ENCODE measurements around the gene SFXN3.
"Not testable (repeated sequence)": the region's sequence is repeated elsewhere in the genome, so short reads cannot be mapped to it uniquely, and the experiment has no call there.

The SFXN3 gene

DNA sequence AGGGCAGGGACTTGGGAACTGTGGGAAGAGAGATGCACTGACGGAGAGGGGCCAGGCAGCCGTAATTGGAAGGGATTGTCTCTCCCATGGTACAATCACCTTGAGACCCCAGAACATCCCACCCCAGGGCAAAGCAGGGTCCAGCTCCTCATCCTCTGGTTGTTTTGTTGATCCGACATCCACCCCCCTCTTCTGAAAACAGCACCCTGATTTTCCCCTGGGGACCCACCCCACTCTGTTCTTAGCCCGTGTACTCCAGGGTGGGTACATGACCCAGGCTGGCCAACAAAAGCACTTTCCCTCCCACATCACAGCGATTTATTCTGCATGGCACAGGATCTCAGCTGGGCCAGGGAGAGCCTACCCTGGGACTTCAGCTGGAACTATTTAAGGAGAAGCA is 14.2 kb upstream of the SFXN3 start:
- DNase-seq: no peak

DNA sequence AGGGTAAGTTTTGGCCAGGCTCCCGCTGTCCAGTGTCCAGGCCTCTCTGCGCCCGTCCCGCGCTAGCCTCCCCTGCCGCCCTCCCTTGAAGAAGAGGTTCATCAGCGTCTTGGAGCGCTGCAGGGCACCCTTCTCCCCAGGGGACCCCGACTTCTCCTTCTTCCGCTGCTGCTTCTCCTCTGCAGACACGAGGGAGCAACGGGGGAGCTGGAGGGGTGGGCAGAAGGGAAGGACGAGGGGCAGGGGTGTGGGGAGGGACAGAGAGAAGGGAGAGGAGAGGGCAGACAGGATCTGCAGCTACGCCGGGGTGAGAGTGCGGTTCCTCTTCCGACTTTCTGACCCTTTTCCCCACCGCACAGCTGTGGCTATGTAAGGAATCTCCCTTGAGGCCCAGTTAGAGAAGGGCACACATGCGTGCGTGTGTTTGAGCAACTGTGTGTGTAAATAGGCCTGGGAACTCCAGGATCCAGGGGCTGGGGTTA is 12.9 kb upstream of the SFXN3 start:
- no peak for DNase-seq

DNA sequence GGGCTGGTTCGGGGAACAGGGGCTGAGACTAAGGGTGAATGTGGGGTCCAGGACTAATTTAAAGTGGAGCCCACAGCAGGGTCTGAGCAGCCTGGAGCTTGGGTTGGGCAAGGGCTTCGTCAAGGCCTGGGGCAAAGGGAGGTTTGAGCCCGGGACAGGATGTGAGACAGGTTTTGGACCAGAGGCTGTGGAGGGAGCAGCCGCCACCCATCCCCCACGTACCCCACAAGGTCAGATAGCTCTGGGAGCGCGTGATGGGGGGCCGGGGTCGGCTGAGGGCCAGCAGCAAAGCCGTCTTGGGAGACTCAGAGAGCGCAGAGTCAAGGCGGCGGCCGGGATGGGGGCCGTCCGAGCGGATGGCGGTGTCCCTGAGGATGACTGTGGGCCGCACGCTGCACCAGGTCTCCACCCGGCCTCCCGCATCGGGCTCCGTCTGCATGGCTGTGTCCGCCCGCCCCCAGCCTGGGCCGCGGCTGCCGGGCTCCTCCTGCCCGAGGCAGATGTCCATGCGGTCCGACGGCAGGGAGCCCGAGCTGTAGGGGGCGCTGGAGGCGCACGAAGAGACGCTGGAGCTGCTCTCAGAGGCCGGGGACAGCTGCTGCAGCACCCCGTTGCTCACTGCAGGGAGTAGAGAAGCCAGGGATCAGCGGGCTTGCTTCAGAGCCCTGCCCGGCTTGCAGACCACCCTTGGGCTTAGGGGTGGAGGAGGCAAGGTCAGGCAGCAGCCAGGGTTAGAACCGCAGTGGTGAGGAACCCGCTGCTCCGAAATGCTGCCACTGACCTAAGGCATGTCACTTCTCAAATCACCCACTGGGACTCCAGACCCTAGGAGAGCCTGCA is 12.2 kb upstream of the SFXN3 start:
- DNase-seq: no peak

DNA sequence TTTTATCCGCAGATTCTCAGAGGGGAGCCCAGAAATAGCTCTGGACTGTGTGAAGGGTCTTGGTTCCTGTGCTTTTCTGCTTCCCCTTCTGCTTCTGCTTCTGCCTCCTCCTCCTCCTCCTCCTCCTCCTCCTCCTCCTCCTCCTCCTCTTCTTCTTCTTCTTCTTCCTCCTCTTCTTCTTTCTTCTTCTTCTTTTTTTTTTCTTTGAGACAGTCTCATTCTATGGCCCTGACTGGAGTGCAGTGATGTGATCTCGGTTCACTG is 11.7 kb upstream of the SFXN3 start:
- no peak for DNase-seq

DNA sequence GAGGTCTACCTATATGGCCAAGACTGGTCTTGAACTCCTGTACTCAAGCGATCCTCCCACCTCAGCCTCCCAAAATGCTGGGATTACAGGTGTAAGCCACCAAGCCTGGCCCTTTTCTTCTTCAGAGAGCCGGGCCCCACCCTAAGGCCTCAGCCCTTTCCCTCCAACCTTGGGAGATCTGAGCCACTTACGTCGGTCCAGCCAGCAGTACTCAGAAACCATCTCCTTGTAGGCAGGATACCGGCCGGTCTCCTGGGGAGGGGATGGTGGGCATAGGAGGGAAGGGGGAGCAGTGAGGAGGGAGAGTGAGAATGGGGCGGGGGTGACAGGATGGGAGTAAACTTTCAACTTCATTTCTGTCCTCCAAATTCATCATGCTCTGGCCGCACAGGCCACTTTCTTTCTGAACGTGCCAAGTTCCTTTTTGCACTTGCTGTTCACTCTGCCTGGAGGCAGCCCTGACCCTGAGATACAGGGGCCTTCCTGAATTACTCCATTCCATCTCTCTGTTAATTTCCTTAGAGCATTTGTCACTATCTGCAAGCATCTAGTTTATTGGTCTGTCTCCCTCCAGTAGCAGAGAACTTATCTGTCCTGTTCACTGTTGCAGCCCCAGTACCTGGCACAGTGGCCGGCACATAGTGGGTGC is 10.5 kb upstream of the SFXN3 start:
- DNase-seq: no peak

DNA sequence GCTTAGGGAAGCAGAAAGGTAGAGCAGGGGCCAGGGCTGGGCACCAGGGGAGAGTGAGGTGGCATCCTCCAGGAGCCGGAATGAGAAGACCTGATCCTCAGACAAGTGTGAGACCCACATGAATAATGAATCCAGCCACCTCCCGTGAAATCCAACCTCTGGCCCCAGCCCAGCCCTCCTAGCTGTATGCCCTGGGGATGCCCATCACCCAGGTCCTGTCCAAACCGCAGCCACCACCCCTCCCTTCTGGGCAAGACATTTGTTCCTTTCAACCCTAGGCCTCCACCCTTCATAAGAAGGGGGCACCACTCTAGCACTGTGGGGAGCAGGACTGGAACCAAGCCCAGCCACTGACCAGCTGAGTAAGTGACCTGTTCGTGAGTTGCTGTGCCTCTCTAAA is 9.8 kb upstream of the SFXN3 start:
- DNase-seq: no peak

DNA sequence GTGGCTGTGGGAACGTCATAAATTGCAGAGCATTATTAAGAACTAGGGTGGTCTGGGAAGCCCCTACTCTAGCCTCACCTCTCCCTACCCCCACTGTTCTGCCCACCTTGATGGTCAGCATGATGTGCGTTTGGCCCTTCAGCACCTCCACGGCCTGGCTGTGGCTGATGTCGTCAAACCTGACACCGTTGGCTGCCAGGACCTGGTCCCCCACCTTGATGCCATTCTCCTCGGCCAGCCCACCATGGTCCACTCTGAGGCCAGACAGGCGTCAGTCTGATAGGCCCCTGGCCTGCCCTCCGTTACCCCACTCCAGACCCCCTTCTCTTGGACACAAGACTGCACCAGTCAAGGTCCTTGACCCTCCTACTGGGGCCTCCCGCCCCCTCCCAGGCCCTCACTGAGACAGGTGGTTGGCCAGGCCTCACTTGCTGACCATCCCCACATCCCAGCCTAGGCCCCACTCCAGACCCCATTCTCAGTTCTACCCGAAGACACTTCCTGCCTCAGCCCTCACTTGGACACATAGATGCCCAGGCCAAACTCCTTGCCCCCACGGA is 9.3 kb upstream of the SFXN3 start:
- no peak for DNase-seq

DNA sequence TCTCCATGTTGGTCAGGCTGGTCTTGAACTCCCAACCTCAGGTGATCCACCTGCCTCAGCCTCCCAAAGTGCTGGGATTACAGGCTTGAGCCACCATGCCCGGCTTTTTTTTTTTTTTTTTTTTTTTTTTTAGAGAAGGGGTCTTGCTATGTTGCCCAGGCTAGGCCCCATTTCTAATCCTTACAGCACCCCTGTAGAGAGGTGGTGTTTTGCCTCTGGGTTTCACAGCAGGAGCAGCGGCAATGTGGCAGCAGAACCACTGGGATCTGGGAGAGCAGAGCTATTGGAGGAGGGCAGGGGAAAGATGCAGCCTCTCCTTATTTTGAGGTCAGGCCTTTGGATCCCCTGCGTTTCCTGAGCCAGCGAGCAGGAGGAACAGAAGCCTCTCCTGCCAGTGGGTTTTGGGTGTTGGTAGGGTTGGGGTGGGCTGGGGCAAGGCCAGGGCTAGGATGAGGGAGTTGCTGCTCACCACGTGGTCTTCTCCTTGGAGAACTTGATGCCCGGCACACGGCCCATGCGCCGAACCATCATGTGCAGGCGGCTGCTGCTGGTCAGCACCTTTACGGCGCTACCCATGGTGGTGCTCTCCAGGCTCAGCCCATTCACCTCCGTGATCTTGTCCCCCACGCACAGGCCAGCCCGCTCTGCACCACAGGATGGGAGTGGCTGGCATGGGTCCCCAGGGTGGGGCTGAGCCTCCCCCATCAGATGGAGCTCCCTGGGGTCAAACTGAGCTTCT is 7.9 kb upstream of the SFXN3 start:
- DNase-seq: no peak

DNA sequence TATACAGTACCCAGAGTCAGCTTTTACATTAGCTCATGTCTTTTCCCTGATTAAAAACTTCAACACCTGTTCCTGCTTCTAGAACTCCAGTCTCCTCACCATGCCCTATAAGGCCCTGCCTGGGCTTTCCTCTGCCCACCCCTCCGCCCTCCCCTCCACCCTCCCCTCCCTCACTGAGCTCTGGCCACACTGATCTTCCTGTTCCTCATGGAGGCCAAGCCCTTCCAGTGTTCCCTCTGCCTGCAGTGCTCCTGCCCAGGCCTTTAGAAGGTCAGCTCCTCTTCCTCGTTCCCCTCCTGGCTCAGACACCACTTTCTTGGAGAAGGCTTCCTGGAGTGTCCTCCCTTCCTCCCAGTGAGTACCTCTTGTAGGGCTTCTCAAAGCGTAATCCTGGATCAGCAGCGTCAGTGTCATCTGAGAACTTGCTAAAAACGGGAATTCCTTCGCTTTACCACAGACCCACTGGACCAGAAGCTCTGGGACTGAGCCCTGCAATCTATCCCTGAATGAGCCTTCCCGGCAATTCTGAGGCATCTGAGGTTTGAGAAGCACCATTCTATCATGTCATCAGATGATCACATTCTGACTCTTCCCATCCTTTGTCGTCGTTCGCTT is 3.8 kb upstream of the SFXN3 start:
- DNase-seq: no peak

DNA sequence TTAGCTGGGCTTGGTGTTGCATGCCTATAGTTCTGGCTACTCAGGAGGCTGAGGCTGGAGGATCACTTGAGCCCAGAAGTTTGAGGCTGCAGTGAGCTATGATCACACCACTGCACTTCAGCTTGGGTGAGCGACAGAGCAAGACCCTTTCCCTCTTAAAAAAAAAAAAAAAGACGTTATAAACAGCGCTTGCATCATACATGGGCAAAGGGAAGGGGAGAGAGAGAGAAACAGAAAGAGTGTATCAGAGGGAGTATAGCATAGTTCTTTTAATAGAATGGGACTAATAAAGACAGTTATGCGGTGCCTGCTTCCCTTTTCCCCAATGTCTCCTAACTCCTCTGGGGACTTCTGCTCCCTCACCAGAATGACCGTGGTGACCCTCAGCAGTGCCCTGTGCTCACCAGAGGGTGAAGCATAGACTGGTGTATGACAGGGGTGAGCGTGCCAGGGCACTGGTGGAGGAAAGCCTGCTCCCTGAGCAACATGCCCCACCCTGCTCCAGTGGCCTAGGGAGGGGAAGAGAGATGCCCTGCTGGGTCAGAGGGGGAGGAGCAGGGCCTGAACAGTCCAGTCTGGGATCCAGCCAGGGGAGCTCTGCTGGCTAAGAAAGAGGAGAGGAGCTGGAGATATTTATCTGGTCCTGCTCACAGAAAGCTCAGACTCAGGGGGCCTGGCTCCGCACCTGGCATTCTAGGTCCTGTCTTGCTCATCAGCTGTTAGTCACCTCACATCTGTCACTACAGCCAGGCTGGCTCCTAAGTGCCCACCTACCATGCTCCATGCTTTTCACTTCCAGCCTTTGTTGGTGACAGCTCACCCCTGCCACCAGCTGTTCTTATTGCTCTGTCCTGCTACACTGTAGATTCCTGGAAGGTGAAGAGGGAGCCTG is 2.3 kb upstream of the SFXN3 start:
- DNase-seq: no peak

DNA sequence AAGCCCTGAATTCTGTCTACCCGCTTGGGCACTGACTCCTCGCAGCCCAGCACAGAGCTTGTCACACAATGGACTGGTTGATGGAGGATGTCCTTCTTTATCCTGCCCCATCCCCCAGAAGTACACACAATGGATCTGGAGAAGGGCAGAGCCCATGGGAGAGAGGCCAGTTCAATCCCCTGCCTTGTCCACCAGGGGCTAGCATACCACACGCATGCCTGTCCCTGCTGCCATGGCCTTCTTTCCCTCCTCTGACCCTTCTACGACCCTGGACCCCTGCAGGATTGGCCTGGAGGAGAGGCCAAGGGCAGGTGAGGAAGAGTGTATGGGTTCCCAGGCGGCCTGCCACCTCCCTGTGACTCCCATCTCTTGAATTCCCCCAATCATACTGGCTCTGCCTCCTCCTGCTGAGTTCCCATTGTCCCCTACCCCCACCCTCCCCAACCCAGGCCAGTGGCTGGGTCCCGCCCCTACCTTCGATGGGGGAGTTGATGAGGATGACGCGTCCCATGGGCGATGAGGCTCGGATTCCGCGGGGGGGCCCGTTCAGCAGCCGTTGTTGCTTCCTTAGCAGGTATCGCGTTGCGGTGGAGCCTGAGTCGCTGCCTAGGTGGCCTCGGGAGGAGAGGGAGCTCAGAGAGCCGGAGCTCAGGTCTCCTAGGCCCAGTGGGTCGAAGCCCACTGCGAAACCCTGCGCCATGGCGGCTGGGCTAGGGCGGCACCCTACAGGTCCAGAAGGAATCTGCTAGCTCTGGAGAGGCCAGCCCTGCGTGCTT is 1.3 kb upstream of the SFXN3 start:
- no peak for DNase-seq

DNA sequence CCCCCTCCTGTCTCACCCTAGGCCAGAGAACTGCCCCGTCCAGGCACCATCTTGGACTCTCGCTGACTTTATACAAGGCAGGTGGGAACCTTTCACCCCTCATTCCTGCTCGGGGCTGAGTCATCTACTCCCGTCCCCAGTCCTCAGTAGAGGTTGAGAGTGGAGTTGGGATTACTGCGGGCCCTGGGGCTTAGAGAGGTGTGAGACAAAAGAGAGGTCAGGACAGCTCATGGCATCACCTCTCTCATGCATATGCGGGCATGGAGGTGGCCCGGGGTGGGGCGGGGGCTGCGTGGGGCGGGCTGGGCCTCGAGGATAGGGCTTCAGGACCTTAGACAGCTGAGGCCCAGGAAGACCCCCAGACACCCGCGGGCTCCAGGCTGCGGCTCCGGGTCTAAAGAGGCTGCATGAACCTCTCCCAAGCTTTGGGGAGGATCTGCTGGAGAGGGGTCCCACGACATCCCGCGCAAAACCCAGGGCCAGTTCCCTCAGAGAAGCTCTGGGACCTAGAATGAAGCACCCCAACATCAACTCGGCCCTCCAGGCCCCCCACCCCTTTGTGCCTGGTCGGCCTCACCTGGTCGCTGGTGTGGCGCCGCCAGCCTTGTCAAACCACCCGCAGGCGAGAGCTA is 422 bp upstream of the SFXN3 start:
- no peak for DNase-seq

DNA sequence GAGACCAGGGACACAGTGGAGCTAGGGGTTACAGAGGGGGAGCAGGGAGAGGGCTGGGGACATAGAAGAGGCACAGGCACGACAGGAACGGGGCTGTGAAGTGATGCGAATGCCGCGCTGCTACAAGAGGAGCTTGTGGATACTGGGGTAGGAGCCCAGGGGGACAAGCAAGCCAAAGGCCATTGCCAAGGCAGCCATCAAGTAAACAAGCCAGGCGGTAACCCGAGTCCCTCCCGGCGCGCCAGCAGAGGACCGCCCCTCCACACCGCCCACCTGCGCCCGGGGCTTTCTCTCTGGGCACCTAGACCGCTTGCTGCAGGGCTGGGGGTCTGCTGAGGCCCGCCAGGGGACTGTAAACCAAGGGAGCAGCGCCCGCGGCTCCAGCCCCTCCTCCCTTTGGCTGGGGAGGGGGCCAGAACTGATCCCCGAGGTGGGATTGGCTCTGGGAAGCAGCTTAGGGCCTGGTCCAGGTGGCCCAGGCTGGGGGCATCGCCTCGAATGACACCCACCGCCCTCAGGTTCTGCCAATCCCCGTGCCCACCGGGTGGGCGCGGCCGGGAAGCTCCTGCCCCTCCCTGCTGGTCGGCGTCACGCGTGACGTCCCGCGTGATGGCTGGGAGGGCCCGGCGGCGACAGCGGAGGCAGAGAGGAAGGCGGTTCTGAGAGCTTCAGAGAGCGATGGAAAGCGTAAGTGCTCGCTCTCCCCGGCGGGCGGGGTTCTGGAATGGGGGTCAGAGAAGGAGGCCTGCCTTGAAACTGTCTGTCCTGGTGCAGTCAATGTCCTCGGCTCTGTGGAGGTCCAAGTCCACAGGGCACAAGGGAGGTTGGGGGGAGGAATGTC is 982 bp downstream of the SFXN3 start:
- no peak for DNase-seq

DNA sequence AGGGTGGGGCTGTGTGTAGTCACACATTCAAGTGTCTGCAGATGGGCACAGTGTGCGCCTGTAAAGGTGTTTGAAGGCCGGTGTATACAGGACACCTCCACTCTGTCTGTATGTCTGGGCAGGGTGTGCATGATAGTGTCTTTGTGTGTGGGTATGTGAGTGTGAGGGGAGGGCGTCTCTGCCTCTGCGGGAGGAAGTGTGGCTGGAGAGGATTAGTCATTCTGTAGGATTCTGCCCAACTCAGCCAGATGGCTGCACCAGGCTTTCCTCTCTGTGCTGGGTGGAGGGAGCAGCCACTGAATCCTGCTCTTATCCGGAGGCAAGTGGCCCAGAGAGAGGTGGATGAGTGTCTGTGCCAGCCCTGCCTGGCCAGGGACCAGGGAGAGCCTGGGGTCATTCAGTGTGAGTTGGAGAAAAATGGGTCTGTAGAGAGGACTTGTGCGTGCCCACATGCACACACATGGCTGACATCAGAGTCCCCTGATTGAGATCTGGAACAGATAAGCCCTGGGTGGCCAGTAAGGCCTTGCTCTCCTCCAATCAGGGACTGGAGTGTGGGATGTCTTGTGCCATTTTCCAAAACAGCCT is 1.7 kb downstream of the SFXN3 start:
- no peak for DNase-seq

DNA sequence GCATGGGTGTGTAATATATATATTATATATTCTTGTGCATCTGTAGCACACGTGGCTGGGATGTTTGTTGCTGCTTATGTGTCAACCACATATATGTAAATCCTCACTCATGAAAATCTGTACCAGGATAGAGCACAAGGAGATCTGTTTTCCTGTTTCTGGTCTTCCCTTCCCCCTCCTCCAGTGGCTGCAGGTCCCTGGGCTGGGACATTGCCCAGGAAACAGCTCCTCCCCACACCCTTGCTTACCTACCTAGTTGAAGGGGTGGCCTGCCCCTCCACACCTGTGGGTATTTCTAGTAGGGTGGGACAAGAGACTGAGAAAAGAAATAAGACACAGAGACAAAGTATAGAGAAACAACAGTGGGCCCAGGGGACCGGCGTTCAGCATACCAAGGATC is 2.2 kb downstream of the SFXN3 start:
- DNase-seq: no peak

DNA sequence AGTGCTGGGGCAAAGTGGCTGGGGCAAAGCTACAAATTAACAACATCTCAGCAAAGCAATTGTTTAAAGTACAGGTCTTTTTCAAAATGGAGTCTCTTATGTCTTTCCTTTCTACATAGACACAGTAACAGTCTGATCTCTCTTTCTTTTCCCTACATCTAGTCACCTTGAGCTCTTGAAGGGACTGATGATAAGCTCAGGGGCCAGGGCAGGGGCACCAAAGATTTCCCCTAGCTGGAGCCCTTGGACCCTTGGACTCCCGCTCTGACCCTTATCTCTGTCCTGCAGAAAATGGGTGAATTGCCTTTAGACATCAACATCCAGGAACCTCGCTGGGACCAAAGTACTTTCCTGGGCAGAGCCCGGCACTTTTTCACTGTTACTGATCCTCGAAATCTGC is 3.4 kb downstream of the SFXN3 start:
- DNase-seq: not testable (repeated sequence)

DNA sequence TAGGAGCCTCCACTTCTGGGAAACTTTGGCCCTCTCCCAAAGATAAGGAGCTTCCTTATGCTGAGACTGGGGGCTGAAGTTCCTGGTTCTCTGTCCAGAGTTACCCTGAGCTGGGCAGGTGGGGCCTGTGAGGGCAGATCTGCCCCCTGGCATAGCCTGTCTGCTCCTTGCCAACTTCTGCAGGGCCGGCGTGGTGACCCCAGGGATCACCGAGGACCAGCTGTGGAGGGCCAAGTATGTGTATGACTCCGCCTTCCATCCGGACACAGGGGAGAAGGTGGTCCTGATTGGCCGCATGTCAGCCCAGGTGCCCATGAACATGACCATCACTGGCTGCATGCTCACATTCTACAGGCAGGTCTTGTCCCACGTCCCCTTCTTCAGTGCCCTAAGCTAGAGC is 4.3 kb downstream of the SFXN3 start:
- DNase-seq: no peak

DNA sequence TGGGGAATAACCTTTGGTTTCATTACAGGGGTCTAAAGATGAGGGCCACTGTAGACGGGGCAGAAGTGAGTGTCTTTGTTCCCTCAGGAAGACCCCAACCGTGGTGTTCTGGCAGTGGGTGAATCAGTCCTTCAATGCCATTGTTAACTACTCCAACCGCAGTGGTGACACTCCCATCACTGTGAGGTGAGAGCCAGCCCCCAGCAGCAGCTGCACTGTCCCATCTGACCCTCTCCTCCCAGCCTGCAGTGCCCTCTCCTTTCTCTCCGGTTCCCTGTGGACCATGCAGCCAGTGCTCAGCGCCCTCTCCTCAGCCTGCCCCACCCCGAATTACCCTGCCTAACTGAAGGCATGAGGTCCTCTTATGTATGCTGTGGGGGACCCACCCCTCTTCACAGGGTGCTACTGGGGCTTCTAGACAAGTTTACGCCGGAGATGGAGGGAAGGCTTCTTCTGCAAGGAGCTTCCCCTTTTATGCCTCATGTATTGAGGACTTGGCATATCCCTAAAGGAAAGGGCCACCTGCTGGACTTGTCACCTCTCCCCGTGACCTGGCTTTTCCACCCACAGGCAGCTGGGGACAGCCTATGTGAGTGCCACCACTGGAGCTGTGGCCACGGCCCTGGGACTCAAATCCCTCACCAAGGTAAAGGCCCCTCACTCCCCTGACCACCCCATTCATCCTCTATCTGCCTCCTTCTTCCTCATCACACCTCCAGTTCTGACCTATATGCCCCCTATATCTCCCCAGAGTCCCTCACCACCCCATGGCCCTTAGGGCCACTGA is 5.1 kb downstream of the SFXN3 start:
- no peak for DNase-seq

DNA sequence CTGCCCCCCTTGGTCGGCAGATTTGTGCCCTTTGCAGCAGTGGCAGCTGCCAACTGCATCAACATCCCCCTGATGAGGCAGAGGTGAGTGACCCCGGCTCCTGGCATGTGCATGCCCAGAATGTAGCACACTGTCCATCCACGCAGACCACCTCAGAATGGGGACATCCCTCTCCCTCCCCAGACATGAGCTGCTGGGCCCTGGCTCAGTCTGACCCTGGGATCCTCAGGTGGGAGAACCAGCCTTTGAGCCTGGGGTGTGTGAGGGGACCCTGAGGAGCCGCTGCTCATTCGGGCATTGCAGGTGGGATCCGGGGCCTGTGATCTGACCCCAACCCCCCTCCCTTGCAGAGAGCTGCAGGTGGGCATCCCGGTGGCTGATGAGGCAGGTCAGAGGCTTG is 5.7 kb downstream of the SFXN3 start:
- DNase-seq: no peak
